ENCODE results near the gene DNAJA1. TPM values are rescaled to one million over a fixed set of nuclear protein-coding genes. Genes with fewer than 3 reads are reported as not detected.

Gene DNAJA1
- total RNA-seq, 1 experiment from 2014 or later = 117 TPM

- Histone ChIP-seq H3K36me3 (ENCODE audit: control insufficient read depth in 1 of 2, insufficient read depth in 2 of 2, low read length in 2 of 2) (peaks cover 45 to 47% of the 10 kb centered on the region in 2 experiments), H3K9me2 (ENCODE audit: insufficient read depth) (no peaks in the 10 kb centered on the region), H3K4me2 (ENCODE audit: low read length) (no peak overlapping the region), H3K9ac (ENCODE audit: low read length) (no peak overlapping the region), H3K4me1 (ENCODE audit: control insufficient read depth in 1 of 2, insufficient read depth in 2 of 2, low read length in 2 of 2) (no peaks in the 10 kb centered on the region), H3K27ac (ENCODE audit: low read depth, low read length) (no peak overlapping the region), H3K79me2 (ENCODE audit: insufficient read depth, low read length) (peaks cover 16% of the 10 kb centered on the region), H2AFZ (ENCODE audit: low read depth, low read length, poor library complexity, severe bottlenecking) (no peak overlapping the region), H3K27me3 (ENCODE audit: insufficient read depth, low read length) (no peaks in the 10 kb centered on the region), H3K4me3 (replicated peaks in 1 of 2; ENCODE audit: low read depth in 1 of 2, low read length in 2 of 2) (no peak overlapping the region), H4K20me1 (ENCODE audit: insufficient read depth) (no peaks in the 10 kb centered on the region), H3K9me3 (ENCODE audit: control insufficient read depth in 1 of 2, insufficient read depth in 1 of 2, low read depth in 1 of 2, low read length in 2 of 2) (no peaks in the 10 kb centered on the region)
- BruUV-seq (replicated peaks) = no TSS peak
- no peak for ATAC-seq
- TF ChIP-seq ZNF274 (IDR thresholded peaks at IDR 0.05; ENCODE audit: low read depth, low read length) (no peak), REST (IDR thresholded peaks at IDR 0.05; ENCODE audit: low read depth) (no peak), CBX3 (IDR thresholded peaks at IDR 0.05; ENCODE audit: low read depth) (no peak)
- ChIA-PET POLR2A (no interaction called here), RAD21 (ENCODE audit: low non-redundant PET in 1 of 2, low total read pairs in 2 of 2, uncharacterized antibody in 2 of 2, unreplicated experiment in 2 of 2) (no interaction called here), CTCF (no interaction called here)
- intact Hi-C loops (cut with micrococcal nuclease) = no loop called here
- no peak for DNase-seq (ENCODE audit: low read depth, low spot score)
Measured at GRCh38 chr9:33065157-33066076, 40.3 kb downstream of the DNAJA1 start.

- BruUV-seq (replicated peaks) = no TSS peak
- Histone ChIP-seq H3K9me3 (ENCODE audit: control insufficient read depth in 1 of 2, insufficient read depth in 1 of 2, low read depth in 1 of 2, low read length in 2 of 2) (no peaks in the 10 kb centered on the region), H2AFZ (ENCODE audit: low read depth, low read length, poor library complexity, severe bottlenecking) (no peak overlapping the region), H3K79me2 (ENCODE audit: insufficient read depth, low read length) (peaks cover 50% of the 10 kb centered on the region), H3K4me2 (ENCODE audit: low read length) (no peak overlapping the region), H3K36me3 (ENCODE audit: control insufficient read depth in 1 of 2, insufficient read depth in 2 of 2, low read length in 2 of 2) (peaks cover 44 to 50% of the 10 kb centered on the region in 2 experiments), H3K9ac (ENCODE audit: low read length) (no peak overlapping the region), H3K9me2 (ENCODE audit: insufficient read depth) (no peaks in the 10 kb centered on the region), H3K27me3 (ENCODE audit: insufficient read depth, low read length) (no peaks in the 10 kb centered on the region), H4K20me1 (ENCODE audit: insufficient read depth) (no peaks in the 10 kb centered on the region), H3K27ac (ENCODE audit: low read depth, low read length) (no peak overlapping the region), H3K4me3 (replicated peaks in 1 of 2; ENCODE audit: low read depth in 1 of 2, low read length in 2 of 2) (no peak overlapping the region), H3K4me1 (ENCODE audit: control insufficient read depth in 1 of 2, insufficient read depth in 2 of 2, low read length in 2 of 2) (no peaks in the 10 kb centered on the region)
- intact Hi-C loops (cut with micrococcal nuclease) = no loop called here
- DNase-seq (ENCODE audit: low read depth, low spot score) = no peak
- ChIA-PET CTCF (no interaction called here), POLR2A (interaction anchor here (1.1 kb wide), 1 partner anchor 44 kb away, joined by 3 read pairs; the partner anchor contains the start of gene DNAJA1), RAD21 (ENCODE audit: low non-redundant PET in 1 of 2, low total read pairs in 2 of 2, uncharacterized antibody in 2 of 2, unreplicated experiment in 2 of 2) (no interaction called here)
- no peak for ATAC-seq
- no peak for TF ChIP-seq EZH2phosphoT487 (IDR thresholded peaks at IDR 0.05; ENCODE audit: borderline replicate concordance)
- no peak for TF ChIP-seq ZNF274 (IDR thresholded peaks at IDR 0.05; ENCODE audit: low read depth, low read length)
- TF ChIP-seq ZFX (IDR thresholded peaks at IDR 0.05) = no peak
- no peak for TF ChIP-seq YY1 (IDR thresholded peaks at IDR 0.05; ENCODE audit: extremely low read depth, insufficient replicate concordance, low read depth, low read length)
- no peak for TF ChIP-seq EZH2 (IDR thresholded peaks at IDR 0.05)
- TF ChIP-seq TCF7L2 (IDR thresholded peaks at IDR 0.05; ENCODE audit: borderline replicate concordance, extremely low read depth, insufficient read depth, insufficient read length) = no peak
- TF ChIP-seq EGR1 (IDR thresholded peaks at IDR 0.05; ENCODE audit: low read depth) = no peak
- TF ChIP-seq CBX3 (IDR thresholded peaks at IDR 0.05; ENCODE audit: low read depth) = no peak
- TF ChIP-seq RAD21 (IDR thresholded peaks at IDR 0.05; ENCODE audit: low read depth) = no peak
- no peak for TF ChIP-seq MAX (IDR thresholded peaks at IDR 0.05)
- no peak for TF ChIP-seq SIN3A (IDR thresholded peaks at IDR 0.05; ENCODE audit: low read depth)
- no peak for TF ChIP-seq FOSL1 (IDR thresholded peaks at IDR 0.05; ENCODE audit: low read depth)
- TF ChIP-seq CEBPB (IDR thresholded peaks at IDR 0.05; ENCODE audit: low read depth) = no peak
- no peak for TF ChIP-seq POLR2A (IDR thresholded peaks at IDR 0.05; ENCODE audit: borderline replicate concordance, extremely low read depth, insufficient read depth, insufficient read length)
- TF ChIP-seq JUND (IDR thresholded peaks at IDR 0.05) = no peak
- TF ChIP-seq SP1 (IDR thresholded peaks at IDR 0.05; ENCODE audit: low read depth) = no peak
- TF ChIP-seq SRF (IDR thresholded peaks at IDR 0.05; ENCODE audit: low read depth) = no peak
Measured at GRCh38 chr9:33068991-33069390, 43.9 kb downstream of the DNAJA1 start.
